Smooth muscle cell (in vitro differentiated cells): ENCODE measurements around the gene SDE2. TPM values are rescaled to one million over a fixed set of nuclear protein-coding genes. Genes with fewer than 3 reads are reported as not detected.
A peak's percentile ranks its signal among the peaks of the same experiment; 100 is the strongest.

Experiments used
- DNase-seq: peaks from one replicate; lab custom pipeline; 2025; ENCODE audit not compliant: unreplicated experiment; lab: John Stamatoyannopoulos, UW
- H2AFZ ChIP-seq: fragments of 200-600 bp; sonication (generic); 2 replicates; pipeline ENCODE4 v1.6.0; 2016; ENCODE audit warnings: antibody characterized with exemption, low read depth, mild to moderate bottlenecking
- H3F3A ChIP-seq: fragments of 200-600 bp; sonication (generic); 2 replicates; pipeline ENCODE4 v1.6.0; 2017; ENCODE audit warnings: antibody characterized with exemption, low read depth
- H3K27ac ChIP-seq: fragments of 200-600 bp; sonication (generic); 2 replicates; pipeline ENCODE4 v1.5.1; 2016; ENCODE audit warnings: low read depth, mild to moderate bottlenecking
- H3K27me3 ChIP-seq: fragments of 200-600 bp; sonication (generic); 2 replicates; pipeline ENCODE4 v1.6.1; 2016; ENCODE audit warnings: low read depth, mild to moderate bottlenecking
- H3K36me3 ChIP-seq: fragments of 200-600 bp; sonication (generic); 2 replicates; pipeline ENCODE4 v1.5.1; 2016; ENCODE audit warnings: low read depth
- H3K4me1 ChIP-seq: fragments of 200-600 bp; sonication (generic); 2 replicates; pipeline ENCODE4 v1.5.1; 2016; ENCODE audit warnings: low read depth
- H3K4me2 ChIP-seq: fragments of 200-600 bp; sonication (generic); 2 replicates; pipeline ENCODE4 v1.6.0; 2016; ENCODE audit warnings: mild to moderate bottlenecking
- H3K4me3 ChIP-seq: fragments of 200-600 bp; sonication (generic); 2 replicates; pipeline ENCODE4 v1.5.1; 2016; ENCODE audit warnings: mild to moderate bottlenecking
- H3K79me2 ChIP-seq: fragments of 200-600 bp; sonication (generic); 2 replicates; pipeline ENCODE4 v1.6.0; 2016; ENCODE audit warnings: low read depth, mild to moderate bottlenecking
- H3K9ac ChIP-seq: fragments of 200-600 bp; sonication (generic); 2 replicates; pipeline ENCODE4 v1.6.0; 2016; ENCODE audit warnings: low read depth
- H3K9me3 ChIP-seq: fragments of 200-600 bp; sonication (generic); replicated peaks from 2 replicates; pipeline ENCODE4 v1.5.1; 2016; ENCODE audit warnings: low read depth
- H4K20me1 ChIP-seq: fragments of 200-600 bp; sonication (generic); 2 replicates; pipeline ENCODE4 v1.6.0; 2016; ENCODE audit warnings: low read depth
- WGBS: methylation state at CpG from one replicate; pipeline ENCODE4 v1.1.7; 2016; ENCODE audit warnings: low lambda C conversion rate; 5-methylcytosine and 5-hydroxymethylcytosine counted together
- polyA plus RNA-seq: library from polyadenylated mRNA; unstranded; fragments of >200 nt; fragmentation: Nextera tagmentation; extraction: Ambion mirVana; gene quantifications from 2 replicates; pipeline ENCODE4 v1.2.1, GENCODE V29; 2016
- total RNA-seq: library from RNA; depleted of rRNA; stranded (reverse); fragments of >200 nt; gene quantifications from 2 replicates; pipeline ENCODE4 v1.2.3, GENCODE V29; 2014
- TF ChIP-seq, protein P1 (sequence below): fragments of 200-600 bp; sonication (generic); IDR thresholded peaks from 2 replicates; pipeline ENCODE4 v1.5.1; 2017; ENCODE audit warnings: borderline replicate concordance, mild to moderate bottlenecking, antibody characterized with exemption; ENCODE audit not compliant: insufficient read depth, poor library complexity, severe bottlenecking

SDE2 gene
- total and polyA plus RNA-seq, 2 experiments from 2014 or later, result 20.2 to 30.5 TPM

DNA sequence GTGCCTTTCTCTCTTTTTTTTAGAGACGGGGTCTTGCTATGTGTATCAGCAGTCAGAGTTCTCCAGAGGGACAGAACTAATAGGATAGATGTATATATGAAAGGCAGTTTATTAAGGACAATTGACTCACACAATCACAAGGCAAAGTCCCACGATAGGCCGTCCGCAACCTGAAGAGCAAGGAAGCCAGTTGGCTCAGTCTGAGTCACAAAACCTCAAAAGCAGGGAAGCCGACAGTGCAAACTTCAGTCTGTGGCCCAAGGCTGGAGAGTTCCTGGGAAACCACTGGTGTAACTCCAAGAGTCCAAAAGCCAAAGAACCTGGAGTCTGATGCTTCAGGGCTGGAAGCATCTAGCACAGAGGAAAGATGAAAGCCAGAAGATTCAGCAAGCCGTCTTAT is 47.1 kb upstream of the SDE2 start:
- TF ChIP-seq, protein P1, sequence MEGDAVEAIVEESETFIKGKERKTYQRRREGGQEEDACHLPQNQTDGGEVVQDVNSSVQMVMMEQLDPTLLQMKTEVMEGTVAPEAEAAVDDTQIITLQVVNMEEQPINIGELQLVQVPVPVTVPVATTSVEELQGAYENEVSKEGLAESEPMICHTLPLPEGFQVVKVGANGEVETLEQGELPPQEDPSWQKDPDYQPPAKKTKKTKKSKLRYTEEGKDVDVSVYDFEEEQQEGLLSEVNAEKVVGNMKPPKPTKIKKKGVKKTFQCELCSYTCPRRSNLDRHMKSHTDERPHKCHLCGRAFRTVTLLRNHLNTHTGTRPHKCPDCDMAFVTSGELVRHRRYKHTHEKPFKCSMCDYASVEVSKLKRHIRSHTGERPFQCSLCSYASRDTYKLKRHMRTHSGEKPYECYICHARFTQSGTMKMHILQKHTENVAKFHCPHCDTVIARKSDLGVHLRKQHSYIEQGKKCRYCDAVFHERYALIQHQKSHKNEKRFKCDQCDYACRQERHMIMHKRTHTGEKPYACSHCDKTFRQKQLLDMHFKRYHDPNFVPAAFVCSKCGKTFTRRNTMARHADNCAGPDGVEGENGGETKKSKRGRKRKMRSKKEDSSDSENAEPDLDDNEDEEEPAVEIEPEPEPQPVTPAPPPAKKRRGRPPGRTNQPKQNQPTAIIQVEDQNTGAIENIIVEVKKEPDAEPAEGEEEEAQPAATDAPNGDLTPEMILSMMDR, result no peak
- Histone ChIP-seq H3K9ac (no peak overlapping the region), H3K27ac (no peak overlapping the region), H3K4me3 (no peak overlapping the region), H2AFZ (no peak overlapping the region), H3K4me2 (peak overlapping the region; percentile 29), H3K9me3 (no peaks in the 10 kb centered on the region), H3F3A (no peaks in the 10 kb centered on the region), H4K20me1 (no peaks in the 10 kb centered on the region), H3K36me3 (no peaks in the 10 kb centered on the region), H3K27me3 (no peaks in the 10 kb centered on the region), H3K4me1 (no peaks in the 10 kb centered on the region), H3K79me2 (no peaks in the 10 kb centered on the region)
- WGBS, result 55% methylated on average over 6 of the region's 6 CpGs
- no peak for DNase-seq

DNA sequence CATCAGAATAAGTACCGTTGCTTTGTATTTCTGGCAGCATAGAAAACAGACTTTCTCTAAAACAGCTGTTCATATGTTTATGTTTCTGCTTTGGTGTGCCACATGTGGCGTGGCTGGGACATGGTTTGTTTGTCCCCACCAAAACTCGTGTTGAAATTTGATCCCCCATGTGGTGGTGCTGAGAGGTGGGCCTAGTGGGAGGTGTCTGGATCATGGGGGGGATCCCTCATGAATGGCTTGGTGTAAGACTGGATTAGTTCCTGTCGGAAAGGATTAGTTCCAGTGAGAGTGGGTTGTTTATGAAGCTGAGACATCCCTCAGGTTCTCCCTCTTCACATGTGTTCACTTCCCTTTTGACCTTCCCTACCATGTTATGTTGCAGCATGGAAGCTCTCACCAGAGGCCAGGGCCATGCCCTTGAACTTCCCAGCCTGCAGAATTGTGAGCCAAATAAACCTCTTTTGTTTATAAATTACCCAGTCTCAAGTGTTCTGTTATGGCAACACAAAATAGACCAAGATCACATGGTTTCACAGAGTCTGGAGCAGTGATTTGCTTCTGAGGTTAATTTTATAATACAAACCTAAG is 45.5 kb upstream of the SDE2 start:
- TF ChIP-seq, protein P1, result no peak
- Histone ChIP-seq H4K20me1 (no peaks in the 10 kb centered on the region), H3K36me3 (no peaks in the 10 kb centered on the region), H3K27me3 (no peaks in the 10 kb centered on the region), H3K4me1 (no peaks in the 10 kb centered on the region), H3K9ac (no peak overlapping the region), H3F3A (no peaks in the 10 kb centered on the region), H2AFZ (no peak overlapping the region), H3K4me3 (no peak overlapping the region), H3K27ac (no peak overlapping the region), H3K79me2 (no peaks in the 10 kb centered on the region), H3K9me3 (no peaks in the 10 kb centered on the region), H3K4me2 (no peak overlapping the region)
- DNase-seq, result no peak
- 78% methylated on average over 4 of the region's 4 CpGs for WGBS

DNA sequence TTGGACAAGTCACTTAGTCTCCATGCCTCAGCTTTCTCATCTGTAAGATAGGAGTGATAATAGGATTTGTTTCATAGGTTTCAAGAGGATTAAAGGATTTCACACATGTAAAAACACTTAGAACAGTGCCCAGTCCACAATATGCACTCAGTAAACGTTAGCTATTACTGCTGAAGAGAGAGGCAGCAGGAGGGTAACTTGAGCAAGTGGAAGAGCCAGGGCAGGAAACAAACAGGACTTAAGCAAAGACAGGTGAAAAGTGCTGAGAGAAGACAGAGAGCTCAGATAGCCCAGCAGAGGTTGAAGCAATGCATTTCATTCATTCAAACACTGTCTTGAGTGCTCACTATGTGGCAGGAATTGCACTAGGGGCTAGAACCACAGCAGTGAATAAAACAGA is 42.3 kb upstream of the SDE2 start:
- H3K27ac ChIP-seq, result no peak overlapping the region
- no peaks in the 10 kb centered on the region for H4K20me1 ChIP-seq
- H3K4me3 ChIP-seq, result no peak overlapping the region
- no peak for DNase-seq
- no peaks in the 10 kb centered on the region for H3K4me1 ChIP-seq
- H3K9ac ChIP-seq, result no peak overlapping the region
- H3K27me3 ChIP-seq, result no peaks in the 10 kb centered on the region
- WGBS, result 44% methylated on average over 1 of the region's 1 CpG
- no peak overlapping the region for H2AFZ ChIP-seq
- no peaks in the 10 kb centered on the region for H3K79me2 ChIP-seq
- no peaks in the 10 kb centered on the region for H3K9me3 ChIP-seq
- no peaks in the 10 kb centered on the region for H3F3A ChIP-seq
- TF ChIP-seq, protein P1, result no peak
- H3K36me3 ChIP-seq, result no peaks in the 10 kb centered on the region
- H3K4me2 ChIP-seq, result no peak overlapping the region

DNA sequence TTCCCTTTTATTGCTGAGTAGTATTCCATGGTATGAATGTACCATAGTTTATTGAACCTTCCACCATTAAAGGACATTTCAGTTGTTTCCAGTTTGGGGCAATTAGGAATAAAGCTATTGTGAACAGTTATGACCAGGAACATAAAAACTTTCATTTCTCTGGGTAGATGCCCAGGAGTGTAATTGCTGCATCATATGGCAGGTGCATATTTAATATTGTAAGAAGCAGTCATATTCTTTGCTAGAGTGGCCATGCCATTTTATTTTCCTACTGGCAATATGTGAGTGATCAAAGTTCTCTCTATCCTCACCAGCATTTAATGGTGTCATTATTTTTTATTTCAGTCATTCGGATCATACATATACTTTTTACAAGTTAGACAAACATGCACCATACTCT is 39.5 kb upstream of the SDE2 start:
- no peaks in the 10 kb centered on the region for H3K36me3 ChIP-seq
- TF ChIP-seq, protein P1, result no peak
- H3K27me3 ChIP-seq, result no peaks in the 10 kb centered on the region
- DNase-seq, result no peak
- H3K9ac ChIP-seq, result no peak overlapping the region
- H3K4me1 ChIP-seq, result no peaks in the 10 kb centered on the region
- no peak overlapping the region for H3K4me3 ChIP-seq
- H3K4me2 ChIP-seq, result no peak overlapping the region
- H3F3A ChIP-seq, result no peaks in the 10 kb centered on the region
- H3K27ac ChIP-seq, result no peak overlapping the region
- WGBS, result 92% methylated on average over 1 of the region's 1 CpG
- H4K20me1 ChIP-seq, result no peaks in the 10 kb centered on the region
- no peaks in the 10 kb centered on the region for H3K79me2 ChIP-seq
- H3K9me3 ChIP-seq, result no peaks in the 10 kb centered on the region
- no peak overlapping the region for H2AFZ ChIP-seq
